Endothelial cell (in vitro differentiated cells): Measurements from ENCODE around the gene NTRK2. TPM values are rescaled to one million over a fixed set of nuclear protein-coding genes. Genes with fewer than 3 reads are reported as not detected.

Experiments used
- DNase-seq: peaks from one replicate; pipeline ENCODE4 v3.0.0; 2021; ENCODE audit warnings: low spot score
- H3K27ac Mint-ChIP-seq: one replicate; pipeline ENCODE4 v1.8.0; 2021; ENCODE audit warnings: mixed read lengths, inconsistent platforms; ENCODE audit not compliant: unreplicated experiment
- H3K27me3 Mint-ChIP-seq: one replicate; pipeline ENCODE4 v1.8.0; 2021; ENCODE audit warnings: mild to moderate bottlenecking, moderate library complexity, mixed read lengths, inconsistent platforms; ENCODE audit not compliant: unreplicated experiment
- H3K36me3 Mint-ChIP-seq: one replicate; pipeline ENCODE4 v1.8.0; 2021; ENCODE audit warnings: mild to moderate bottlenecking, low read depth, mixed read lengths, inconsistent platforms; ENCODE audit not compliant: unreplicated experiment
- H3K4me1 Mint-ChIP-seq: one replicate; pipeline ENCODE4 v1.8.0; 2021; ENCODE audit warnings: mild to moderate bottlenecking, mixed read lengths, inconsistent platforms; ENCODE audit not compliant: unreplicated experiment
- H3K4me3 Mint-ChIP-seq: one replicate; pipeline ENCODE4 v1.8.0; 2021; ENCODE audit warnings: mild to moderate bottlenecking, mixed read lengths, inconsistent platforms; ENCODE audit not compliant: unreplicated experiment
- H3K9me3 Mint-ChIP-seq: one replicate; pipeline ENCODE4 v1.8.0; 2021; ENCODE audit warnings: mixed read lengths, inconsistent platforms; ENCODE audit not compliant: unreplicated experiment
- CTCF ChIP-seq: fragments of 200-600 bp; sonication (generic); IDR thresholded peaks from one replicate; pipeline ENCODE4 v1.5.0; 2021; ENCODE audit warnings: antibody characterized with exemption; ENCODE audit not compliant: unreplicated experiment
- total RNA-seq: library from RNA; stranded (reverse); fragmentation: NEBNext Ultra II Directional; extraction: Animal tissue kit (Norgen Biotek cat#: 25700); gene quantifications from one replicate; pipeline ENCODE4 v1.2.1, GENCODE V29; 2021; ENCODE audit not compliant: unreplicated experiment

Gene NTRK2
- total RNA-seq, 1 donor from 2014 or later = not detected

- no peaks in the 10 kb centered on the region for H3K36me3 Mint-ChIP-seq
- no peak for DNase-seq
- peaks cover 3% of the 10 kb centered on the region for H3K27me3 Mint-ChIP-seq
- H3K9me3 Mint-ChIP-seq = no peaks in the 10 kb centered on the region
- H3K27ac Mint-ChIP-seq = no peak overlapping the region
- TF ChIP-seq CTCF = no peak
- H3K4me3 Mint-ChIP-seq = no peak overlapping the region
- no peaks in the 10 kb centered on the region for H3K4me1 Mint-ChIP-seq
Measured at GRCh38 chr9:85053206-85053786, 383.8 kb downstream of the NTRK2 start.

GRCh38 chr9:85054017-85054416 lies 384.5 kb downstream of the NTRK2 start:
- Mint-ChIP-seq H3K27me3 (peaks cover 3% of the 10 kb centered on the region), H3K27ac (no peak overlapping the region), H3K36me3 (no peaks in the 10 kb centered on the region), H3K4me1 (no peaks in the 10 kb centered on the region), H3K9me3 (no peaks in the 10 kb centered on the region), H3K4me3 (no peak overlapping the region)
- no peak for DNase-seq
- TF ChIP-seq CTCF = no peak

- no peaks in the 10 kb centered on the region for H3K36me3 Mint-ChIP-seq
Measured at GRCh38 chr9:85055506-85056202, 386.1 kb downstream of the NTRK2 start.

GRCh38 chr9:85056203-85056572 lies 386.7 kb downstream of the NTRK2 start:
- no peak overlapping the region for H3K27ac Mint-ChIP-seq
- H3K4me1 Mint-ChIP-seq = no peaks in the 10 kb centered on the region
- TF ChIP-seq CTCF = no peak
- H3K4me3 Mint-ChIP-seq = no peak overlapping the region
- H3K27me3 Mint-ChIP-seq = peaks cover 3% of the 10 kb centered on the region
- no peaks in the 10 kb centered on the region for H3K36me3 Mint-ChIP-seq
- DNase-seq = no peak
- no peaks in the 10 kb centered on the region for H3K9me3 Mint-ChIP-seq

More at GRCh38 chr9:85055506-85056202, 386.1 kb downstream of the NTRK2 start:
- Mint-ChIP-seq H3K27me3 (peaks cover 3% of the 10 kb centered on the region), H3K4me3 (no peak overlapping the region), H3K27ac (no peak overlapping the region), H3K4me1 (no peaks in the 10 kb centered on the region), H3K9me3 (no peaks in the 10 kb centered on the region)
- no peak for TF ChIP-seq CTCF
- no peak for DNase-seq

- H3K9me3 Mint-ChIP-seq = no peaks in the 10 kb centered on the region
- no peaks in the 10 kb centered on the region for H3K36me3 Mint-ChIP-seq
- no peak overlapping the region for H3K4me3 Mint-ChIP-seq
- TF ChIP-seq CTCF = no peak
- no peaks in the 10 kb centered on the region for H3K4me1 Mint-ChIP-seq
- H3K27ac Mint-ChIP-seq = no peak overlapping the region
- DNase-seq = no peak
- H3K27me3 Mint-ChIP-seq = no peaks in the 10 kb centered on the region
Measured at GRCh38 chr9:85061969-85062368, 392.4 kb downstream of the NTRK2 start.
